GM12878 (cell line): ENCODE measurements around the gene CAPS. TPM values are rescaled to one million over a fixed set of nuclear protein-coding genes. Genes with fewer than 3 reads are reported as not detected.

Experiments
- ATAC-seq: fragments of 200-7000 bp; cut with Tn5 transposase; 3 replicates; pipeline ENCODE4 v1.9.1; 2020; ENCODE audit warnings: mild to moderate bottlenecking, moderate library complexity
- BruUV-seq: library from RNA; stranded (reverse); fragments of 400-500 nt; replicated peaks from 2 replicates; lab custom pipeline; 2021; lab: Mats Ljungman, UMichigan
- CTCF ChIA-PET: fragments of 300-600 bp; sonication (Branson Sonifier 250); formaldehyde crosslinking; extraction: SDS; loops from one replicate; lab custom pipeline; 2021; ENCODE audit warnings: inconsistent platforms; lab: Yijun Ruan, JAX
- POLR2A ChIA-PET: fragments of 350-600 bp; formaldehyde crosslinking; extraction: SDS; loops from one replicate; lab custom pipeline; 2021; ENCODE audit warnings: inconsistent platforms; lab: Charles Lee
- RAD21 ChIA-PET: fragments of 300-600 bp; sonication (Branson Sonifier 250); formaldehyde crosslinking; loops from one replicate; lab custom pipeline; 2023; ENCODE audit warnings: antibody characterized with exemption; ENCODE audit not compliant: unreplicated experiment; lab: Charles Lee
- SMC1A ChIA-PET: fragments of 300-600 bp; sonication (Branson Sonifier 250); formaldehyde crosslinking; loops from one replicate; lab custom pipeline; 2023; ENCODE audit not compliant: unreplicated experiment, uncharacterized antibody; lab: Charles Lee
- DNase-seq: peaks from one replicate; pipeline ENCODE4 v3.0.0-alpha.2; 2011; ENCODE audit warnings: low read depth, low spot score
- FAIRE-seq: peaks from 3 replicates; lab custom pipeline; 2011; peaks lifted over from hg19 to GRCh38; lab: Jason Lieb, UNC
- H2AFZ ChIP-seq: 2 replicates; pipeline ENCODE4 v1.6.0; 2011; ENCODE audit warnings: low read depth, low read length, control low read depth; ENCODE audit not compliant: control insufficient read depth
- H3K27ac ChIP-seq: 2 replicates; pipeline ENCODE4 v1.5.1; 2011; ENCODE audit warnings: control low read depth; ENCODE audit not compliant: control insufficient read depth, insufficient read depth
- H3K27me3 ChIP-seq, 2 experiments: replicated peaks in 1 of 2; 2 replicates each; pipeline versions ENCODE4 v1.6.0 to v1.6.1; 2011; ENCODE audit warnings: low read length in 1 of 2; ENCODE audit not compliant: control insufficient read depth in 2 of 2, insufficient read depth in 2 of 2
- H3K36me3 ChIP-seq, 2 experiments: 2 replicates each; pipeline ENCODE4 v1.5.1; 2011; ENCODE audit warnings: low read length in 1 of 2; ENCODE audit not compliant: control insufficient read depth in 2 of 2, insufficient read depth in 2 of 2
- H3K4me1 ChIP-seq: 2 replicates; pipeline ENCODE4 v1.6.1; 2011; ENCODE audit warnings: mild to moderate bottlenecking, low read length, moderate library complexity, mixed read lengths; ENCODE audit not compliant: control insufficient read depth, insufficient read depth
- H3K4me2 ChIP-seq: 2 replicates; pipeline ENCODE4 v1.6.0; 2011; ENCODE audit warnings: control low read depth; ENCODE audit not compliant: control insufficient read depth, insufficient read depth
- H3K4me3 ChIP-seq: fragments of 200-600 bp; sonication (generic); 2 replicates; pipeline ENCODE4 v1.5.1; 2016
- H3K79me2 ChIP-seq: 2 replicates; pipeline ENCODE4 v1.6.0; 2011; ENCODE audit warnings: low read length; ENCODE audit not compliant: control insufficient read depth, insufficient read depth
- H3K9ac ChIP-seq: 2 replicates; pipeline ENCODE4 v1.8.0; 2011; ENCODE audit warnings: low read length, control low read depth, mixed read lengths; ENCODE audit not compliant: control insufficient read depth, insufficient read depth
- H3K9me3 ChIP-seq: replicated peaks from 3 replicates; pipeline ENCODE4 v1.5.1; 2011; ENCODE audit warnings: mild to moderate bottlenecking, low read length; ENCODE audit not compliant: control insufficient read depth, insufficient read depth
- H4K20me1 ChIP-seq: 2 replicates; pipeline ENCODE4 v1.6.0; 2011; ENCODE audit not compliant: control insufficient read depth, insufficient read depth
- RB1 ChIP-seq: fragments of 450-650 bp; formaldehyde crosslinking; IDR thresholded peaks from 2 replicates; pipeline ENCODE4 v1.6.1; 2017; ENCODE audit warnings: mild to moderate bottlenecking, borderline replicate concordance
- ZNF592 ChIP-seq: fragments of 450-650 bp; IDR thresholded peaks from 2 replicates; pipeline ENCODE4 v1.6.1; 2017; ENCODE audit warnings: mild to moderate bottlenecking, moderate library complexity
- WGBS: methylation state at CpG from one replicate; pipeline ENCODE4 v1.1.6; 2016; ENCODE audit warnings: low lambda C conversion rate; ENCODE audit not compliant: insufficient replicate concordance, insufficient coverage; ENCODE audit errors: missing lambda C conversion rate; 5-methylcytosine and 5-hydroxymethylcytosine counted together
- in situ Hi-C: fragments of 300-500 bp; cut with MboI; formaldehyde crosslinking; loops from 9 replicates; pipeline ENCODE4 v1.14.3; 2018; ENCODE audit warnings: mixed read lengths
- intact Hi-C: fragments of 100-400 bp; cut with micrococcal nuclease; formaldehyde crosslinking; loops from one replicate; pipeline ENCODE4 v1.14.2; 2022; ENCODE audit not compliant: unreplicated experiment
- polyA plus RNA-seq, 11 experiments: library from polyadenylated mRNA; depleted of rRNA in 4 of 11; unstranded in 6 of 11; stranded (reverse) in 5 of 11; fragments of >200 nt; fragmentation: Nextera tagmentation in 4 of 11; fragmentation: Illumina TruSeq in 1 of 11; extraction: Ambion mirVana in 4 of 11; extraction: Trizol in 1 of 11; gene quantifications; 1 replicate in 1 of 11; 2 replicates in 10 of 11; pipeline versions ENCODE4 v1.2.1 to v1.2.3, GENCODE V29; 2011 to 2016; ENCODE audit warnings: inconsistent platforms in 2 of 11, missing spikeins in 2 of 11, low read depth in 1 of 11
- total RNA-seq, 4 experiments: library from RNA; depleted of rRNA in 3 of 4; stranded (reverse); fragments of >200 nt in 3 of 4; fragmentation: Illumina TruSeq in 1 of 4; extraction: Trizol in 1 of 4; gene quantifications; 2 replicates each; pipeline versions ENCODE4 v1.2.1 to v1.2.3, GENCODE V29; 2013 to 2021

The CAPS gene
- total and polyA plus RNA-seq, 10 of the 15 experiments (the other 5 are each of a cell fraction or from before 2014, with no cell fraction given) = 0.09 to 6.9 (median 2.9) TPM

- ChIA-PET SMC1A (no interaction called here), CTCF (no interaction called here), POLR2A (no interaction called here), RAD21 (interaction anchor here (0.6 kb wide), 1 partner anchor 70 kb away, joined by 4 read pairs; no protein-coding TSS in a partner anchor)
- H3K27me3 ChIP-seq = no peaks in the 10 kb centered on the region
- no peaks in the 10 kb centered on the region for H3K9me3 ChIP-seq
- BruUV-seq = no TSS peak
- H3K4me2 ChIP-seq = no peak overlapping the region
- H4K20me1 ChIP-seq = no peaks in the 10 kb centered on the region
- H2AFZ ChIP-seq = no peak overlapping the region
- no peaks in the 10 kb centered on the region for H3K4me1 ChIP-seq
- WGBS = 58% methylated on average over 28 of the region's 31 CpGs
- no peaks in the 10 kb centered on the region for H3K36me3 ChIP-seq
- no peaks in the 10 kb centered on the region for H3K79me2 ChIP-seq
- no peak overlapping the region for H3K4me3 ChIP-seq
- no peak overlapping the region for H3K9ac ChIP-seq
- ATAC-seq = no peak
- DNase-seq = no peak
- no peak for FAIRE-seq
- TF ChIP-seq ZNF592 (no peak), RB1 (no peak)
- in situ Hi-C loops (no loop called here), intact Hi-C loops (no loop called here)
- H3K27ac ChIP-seq = no peak overlapping the region
These were observed 46.6 kb upstream of the CAPS start for GRCh38 chr19:5867201-5868136.
